ENCODE results near the gene YAP1. TPM values are rescaled to one million over a fixed set of nuclear protein-coding genes. Genes with fewer than 3 reads are reported as not detected.

Gene YAP1
- total RNA-seq, 1 donor = 169 TPM

- DNase-seq (ENCODE audit: low read depth) = no peak
- no peak for TF ChIP-seq CTCF (IDR thresholded peaks at IDR 0.05; ENCODE audit: insufficient read depth, low read length)
- H3K4me3 ChIP-seq (ENCODE audit: low read depth, low read length) = no peak overlapping the region
Measured at GRCh38 chr11:102073253-102073652, 37.0 kb upstream of the YAP1 start.

DNA sequence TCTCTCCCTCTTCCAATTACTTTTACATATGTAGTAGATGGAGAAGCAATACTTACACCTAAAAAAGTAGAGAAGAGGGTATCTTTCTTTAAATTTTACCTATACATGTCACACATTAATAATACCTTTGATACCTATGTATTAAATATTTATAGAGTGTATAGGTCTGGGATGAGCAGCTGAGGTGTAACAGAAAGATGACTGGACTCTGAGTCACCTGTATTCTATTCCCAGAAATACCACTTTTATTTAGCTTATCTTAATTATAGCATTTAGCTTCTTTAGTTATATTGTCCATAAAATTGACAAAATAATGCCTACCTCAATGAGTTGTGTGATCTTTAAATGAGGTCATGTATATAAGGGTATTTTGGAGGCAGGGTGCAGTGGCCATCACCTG is 30.6 kb upstream of the YAP1 start:
- TF ChIP-seq CTCF (IDR thresholded peaks at IDR 0.05; ENCODE audit: insufficient read depth, low read length) = no peak
- no peak for DNase-seq (ENCODE audit: low read depth)
- H3K4me3 ChIP-seq (ENCODE audit: low read depth, low read length) = no peak overlapping the region

DNA sequence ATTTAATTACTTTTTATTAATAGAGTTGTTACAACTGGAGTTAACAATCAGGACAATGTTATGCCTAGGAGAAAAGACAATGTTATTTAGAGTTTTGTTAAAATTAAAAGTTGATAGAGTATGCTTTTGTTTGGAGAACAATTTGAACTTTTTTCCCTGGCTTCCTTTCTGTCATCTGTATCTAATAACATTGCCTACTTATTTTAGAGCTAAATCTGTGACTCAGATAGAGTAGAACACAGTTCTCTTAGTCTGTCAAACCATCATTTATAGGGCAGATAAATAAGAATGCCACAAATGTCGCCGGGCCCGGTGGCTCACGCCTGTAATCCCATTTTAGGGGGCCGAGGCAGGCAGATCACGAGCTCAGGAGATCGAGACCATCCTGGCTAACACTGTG is 28.9 kb upstream of the YAP1 start:
- no peak for DNase-seq (ENCODE audit: low read depth)
- no peak for TF ChIP-seq CTCF (IDR thresholded peaks at IDR 0.05; ENCODE audit: insufficient read depth, low read length)
- no peak overlapping the region for H3K4me3 ChIP-seq (ENCODE audit: low read depth, low read length)

- DNase-seq (ENCODE audit: low read depth) = no peak
- no peak for TF ChIP-seq CTCF (IDR thresholded peaks at IDR 0.05; ENCODE audit: insufficient read depth, low read length)
- no peak overlapping the region for H3K4me3 ChIP-seq (ENCODE audit: low read depth, low read length)
Measured at GRCh38 chr11:102085864-102086551, 24.2 kb upstream of the YAP1 start.

DNA sequence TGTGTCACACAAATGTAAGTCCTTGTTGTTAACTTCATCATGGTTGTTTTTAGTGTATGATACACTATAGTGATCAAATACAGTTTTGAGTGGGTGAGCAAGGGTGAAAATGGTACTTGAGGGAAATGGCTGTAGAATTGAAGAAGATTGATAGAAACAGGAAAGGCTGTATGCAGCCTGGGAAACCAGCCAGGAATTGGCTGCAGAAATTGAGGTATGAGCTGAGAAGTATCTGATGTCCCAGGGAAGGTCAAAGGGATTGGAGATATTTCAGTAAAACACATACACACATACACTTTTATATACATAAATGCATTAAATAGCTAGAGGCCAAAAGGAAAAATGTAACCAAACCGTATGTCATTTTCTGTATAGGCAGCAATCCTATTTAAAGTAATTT is 13.1 kb upstream of the YAP1 start:
- no peak for DNase-seq (ENCODE audit: low read depth)
- no peak overlapping the region for H3K4me3 ChIP-seq (ENCODE audit: low read depth, low read length)
- no peak for TF ChIP-seq CTCF (IDR thresholded peaks at IDR 0.05; ENCODE audit: insufficient read depth, low read length)

DNA sequence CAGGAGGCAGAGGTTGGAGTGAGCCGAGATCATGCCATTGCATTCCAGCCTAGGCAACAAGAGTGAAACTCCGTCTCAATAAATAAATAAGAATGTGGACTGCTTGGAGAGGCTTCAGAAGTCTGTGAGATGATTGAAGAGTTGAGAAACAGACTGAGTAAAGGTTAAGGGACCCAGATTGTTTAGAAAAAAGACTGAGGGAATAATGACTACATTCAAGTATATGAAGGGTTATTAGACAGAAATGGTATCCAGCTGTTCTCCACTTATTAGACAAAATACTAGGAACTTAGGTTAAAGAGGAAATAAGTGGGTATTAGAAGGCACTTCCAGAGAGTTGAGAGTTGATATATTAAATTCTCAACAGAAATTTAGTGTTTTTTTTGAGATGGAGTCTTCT is 10.5 kb upstream of the YAP1 start:
- no peak overlapping the region for H3K4me3 ChIP-seq (ENCODE audit: low read depth, low read length)
- DNase-seq (ENCODE audit: low read depth) = no peak
- TF ChIP-seq CTCF (IDR thresholded peaks at IDR 0.05; ENCODE audit: insufficient read depth, low read length) = no peak
